Endothelial cell of umbilical vein (primary cell): Measurements from ENCODE around the gene CYBC1. TPM values are rescaled to one million over a fixed set of nuclear protein-coding genes. Genes with fewer than 3 reads are reported as not detected.

Experiments
- BruUV-seq: library from RNA; stranded (reverse); fragments of 400-500 nt; replicated peaks from 2 replicates; lab custom pipeline; 2021; lab: Mats Ljungman, UMichigan
- CTCF ChIA-PET: fragments of 300-600, 350-600 bp; sonication (Branson Sonifier 250); formaldehyde crosslinking; loops from one replicate; lab custom pipeline; 2021; ENCODE audit warnings: antibody characterized with exemption, inconsistent platforms; lab: Charles Lee
- POLR2A ChIA-PET: fragments of 300-600, 350-600 bp; sonication (Branson Sonifier 250); formaldehyde crosslinking; loops from one replicate; lab custom pipeline; 2021; ENCODE audit warnings: antibody characterized with exemption, inconsistent platforms; lab: Charles Lee
- DNase-seq: peaks from one replicate; pipeline ENCODE4 v3.0.0-alpha.2; 2011; ENCODE audit warnings: low read depth, low spot score
- FAIRE-seq: peaks from 2 replicates; lab custom pipeline; 2011; peaks lifted over from hg19 to GRCh38; lab: Jason Lieb, UNC
- H2AFZ ChIP-seq: 2 replicates; pipeline ENCODE4 v1.6.0; 2012; ENCODE audit warnings: low read depth, low read length, control low read depth, inconsistent platforms
- H3K27ac ChIP-seq: 2 replicates; pipeline ENCODE4 v1.5.1; 2011; ENCODE audit warnings: low read depth, mild to moderate bottlenecking, control low read depth, low read length, moderate library complexity; ENCODE audit not compliant: insufficient read depth
- H3K27me3 ChIP-seq, 2 experiments: 2 replicates each; pipeline versions ENCODE4 v1.6.0 to v1.6.1; 2011; ENCODE audit warnings: low read length in 2 of 2, mixed read lengths in 1 of 2; ENCODE audit not compliant: control insufficient read depth in 2 of 2, insufficient read depth in 2 of 2
- H3K36me3 ChIP-seq, 2 experiments: 2 replicates in 1 of 2; 3 replicates in 1 of 2; pipeline ENCODE4 v1.5.1; 2011; ENCODE audit warnings: low read length in 2 of 2, mild to moderate bottlenecking in 1 of 2, moderate library complexity in 1 of 2; ENCODE audit not compliant: control insufficient read depth in 2 of 2, insufficient read depth in 2 of 2; ENCODE audit errors: extremely low read depth in 1 of 2
- H3K4me1 ChIP-seq: 3 replicates; pipeline ENCODE4 v1.5.1; 2011; ENCODE audit warnings: mild to moderate bottlenecking, low read length; ENCODE audit not compliant: control insufficient read depth, insufficient read depth; ENCODE audit errors: extremely low read depth
- H3K4me2 ChIP-seq: 2 replicates; pipeline ENCODE4 v1.6.1; 2011; ENCODE audit warnings: low read length, control low read depth, mixed read lengths; ENCODE audit not compliant: insufficient read depth
- H3K4me3 ChIP-seq, 3 experiments: fragments of 200-600 bp in 1 of 3; sonication (generic), shearing (Covaris generic) in 1 of 3; replicated peaks in 1 of 3; 2 replicates each; pipeline ENCODE4 v1.5.1; 2011 to 2016; ENCODE audit warnings: control low read depth in 3 of 3, low read length in 3 of 3, mild to moderate bottlenecking in 2 of 3, inconsistent platforms in 1 of 3, low read depth in 1 of 3, moderate library complexity in 1 of 3; ENCODE audit not compliant: insufficient read depth in 1 of 3
- H3K79me2 ChIP-seq: 2 replicates; pipeline ENCODE4 v1.6.0; 2012; ENCODE audit warnings: low read length, inconsistent platforms; ENCODE audit not compliant: control insufficient read depth, insufficient read depth
- H3K9ac ChIP-seq: replicated peaks from 2 replicates; pipeline ENCODE3; 2011; ENCODE audit warnings: low read length, control low read depth; ENCODE audit not compliant: insufficient read depth; ENCODE audit errors: extremely low read depth
- H3K9me1 ChIP-seq: replicated peaks from 3 replicates; pipeline ENCODE4 v1.6.0; 2011; ENCODE audit warnings: mild to moderate bottlenecking, low read length; ENCODE audit not compliant: control insufficient read depth, insufficient read depth; ENCODE audit errors: extremely low read depth
- H3K9me3 ChIP-seq: replicated peaks from 2 replicates; pipeline ENCODE4 v1.5.1; 2012; ENCODE audit warnings: low read length, inconsistent platforms; ENCODE audit not compliant: control insufficient read depth, insufficient read depth
- H4K20me1 ChIP-seq: replicated peaks from 2 replicates; pipeline ENCODE3; 2011; ENCODE audit warnings: mild to moderate bottlenecking, low read length; ENCODE audit not compliant: control insufficient read depth, insufficient read depth; ENCODE audit errors: extremely low read depth
- EZH2 ChIP-seq: IDR thresholded peaks from 2 replicates; pipeline ENCODE4 v1.6.1; 2012; ENCODE audit warnings: borderline replicate concordance, low read depth, mild to moderate bottlenecking, moderate library complexity, low read length, inconsistent platforms; ENCODE audit not compliant: severe bottlenecking
- FOS ChIP-seq: IDR thresholded peaks from 2 replicates; pipeline ENCODE4 v1.6.1; 2011; ENCODE audit warnings: mild to moderate bottlenecking, low read length, moderate library complexity, borderline replicate concordance; ENCODE audit not compliant: insufficient read depth
- GATA2 ChIP-seq: IDR thresholded peaks from 2 replicates; pipeline ENCODE4 v1.7.0; 2011; ENCODE audit warnings: low read depth, mild to moderate bottlenecking, moderate library complexity, mixed read lengths, low read length; ENCODE audit not compliant: insufficient read length, insufficient read depth
- JUN ChIP-seq: IDR thresholded peaks from 2 replicates; pipeline ENCODE4 v1.6.1; 2011; ENCODE audit warnings: borderline replicate concordance, low read depth; ENCODE audit not compliant: insufficient read length, insufficient read depth
- MYC ChIP-seq: IDR thresholded peaks from one replicate; pipeline ENCODE4 v1.6.1; 2011; ENCODE audit warnings: mild to moderate bottlenecking, low read depth, low read length
- POLR2A ChIP-seq: IDR thresholded peaks from 2 replicates; pipeline ENCODE4 v1.6.1; 2012; ENCODE audit warnings: low read depth, mild to moderate bottlenecking, control low read depth, low read length
- POLR2AphosphoS5 ChIP-seq: IDR thresholded peaks from 2 replicates; pipeline ENCODE4 v1.6.1; 2012; ENCODE audit warnings: low read depth, mild to moderate bottlenecking, control low read depth, low read length, moderate library complexity; ENCODE audit not compliant: insufficient read depth
- dilution Hi-C: fragments of 300-500 bp; cut with MboI; formaldehyde crosslinking; loops from one replicate; pipeline ENCODE4 v1.15.0; 2019; ENCODE audit warnings: low sequenced_read_pairs; ENCODE audit not compliant: extremely low pct_ligation_motif_present
- intact Hi-C: fragments of 100-400 bp; cut with micrococcal nuclease; formaldehyde crosslinking; loops from one replicate; pipeline ENCODE4 v1.10.0; 2022
- polyA plus RNA-seq, 4 experiments: library from polyadenylated mRNA; depleted of rRNA in 3 of 4; stranded (reverse) in 3 of 4; unstranded in 1 of 4; fragments of >200 nt; gene quantifications; 2 replicates each; pipeline versions ENCODE4 v1.2.1 to v1.2.3, GENCODE V29; 2011 to 2012; ENCODE audit warnings: missing spikeins in 1 of 4
- total RNA-seq: library from RNA; stranded (reverse); gene quantifications from 2 replicates; pipeline ENCODE4 v1.2.3, GENCODE V29; 2021
- TF ChIP-seq, protein P1 (sequence below), 2 donors: IDR thresholded peaks; 1 replicate in 1 of 2; 2 replicates in 1 of 2; pipeline ENCODE4 v1.5.1; 2011; ENCODE audit warnings: low read length in 2 of 2, mild to moderate bottlenecking in 2 of 2, moderate library complexity in 2 of 2, control low read depth in 1 of 2, inconsistent platforms in 1 of 2, low read depth in 1 of 2; ENCODE audit not compliant: insufficient read depth in 1 of 2; ENCODE audit errors: extremely low read depth in 1 of 2
- TF ChIP-seq, protein P2 (sequence below): IDR thresholded peaks from 2 replicates; pipeline ENCODE4 v1.6.1; 2011; ENCODE audit not compliant: insufficient read depth, insufficient read length

Gene CYBC1
- total and polyA plus RNA-seq, 2 donors (not counting 3 experiments of a cell fraction or from before 2014, with no cell fraction given) = 71.8 to 81.5 TPM

DNA sequence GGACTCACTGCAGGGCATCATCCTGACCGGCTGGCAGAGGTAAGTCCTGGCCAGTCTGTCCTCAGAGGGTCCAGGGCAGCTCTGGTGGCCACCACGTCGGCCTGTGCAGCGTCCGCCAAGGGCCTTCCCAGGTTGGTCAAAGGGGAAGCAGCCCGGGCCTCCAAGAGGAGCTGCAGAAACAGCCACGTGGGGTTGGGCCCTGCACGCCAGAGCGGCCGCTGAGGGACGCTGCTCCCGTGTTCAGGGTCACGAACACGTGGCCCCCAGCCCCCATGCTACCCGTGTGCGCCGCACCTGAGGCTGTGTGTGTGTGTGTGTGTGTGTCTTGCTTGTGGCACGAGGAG lies 13.3 kb downstream of the CYBC1 start:
- no peak for FAIRE-seq
- Histone ChIP-seq H3K27me3 (no peaks in the 10 kb centered on the region), H3K9ac (no peak overlapping the region), H3K4me2 (no peak overlapping the region), H3K9me1 (no peaks in the 10 kb centered on the region), H3K79me2 (no peaks in the 10 kb centered on the region), H3K27ac (no peak overlapping the region), H3K4me3 (no peak overlapping the region), H3K4me1 (no peaks in the 10 kb centered on the region), H3K36me3 (peaks cover 0 to 4% of the 10 kb centered on the region in 2 experiments), H3K9me3 (no peaks in the 10 kb centered on the region), H4K20me1 (no peaks in the 10 kb centered on the region), H2AFZ (no peak overlapping the region)
- TF ChIP-seq POLR2AphosphoS5 (no peak), JUN (no peak), GATA2 (no peak), FOS (no peak), EZH2 (no peak), POLR2A (no peak), MYC (no peak)
- TF ChIP-seq, protein P1, sequence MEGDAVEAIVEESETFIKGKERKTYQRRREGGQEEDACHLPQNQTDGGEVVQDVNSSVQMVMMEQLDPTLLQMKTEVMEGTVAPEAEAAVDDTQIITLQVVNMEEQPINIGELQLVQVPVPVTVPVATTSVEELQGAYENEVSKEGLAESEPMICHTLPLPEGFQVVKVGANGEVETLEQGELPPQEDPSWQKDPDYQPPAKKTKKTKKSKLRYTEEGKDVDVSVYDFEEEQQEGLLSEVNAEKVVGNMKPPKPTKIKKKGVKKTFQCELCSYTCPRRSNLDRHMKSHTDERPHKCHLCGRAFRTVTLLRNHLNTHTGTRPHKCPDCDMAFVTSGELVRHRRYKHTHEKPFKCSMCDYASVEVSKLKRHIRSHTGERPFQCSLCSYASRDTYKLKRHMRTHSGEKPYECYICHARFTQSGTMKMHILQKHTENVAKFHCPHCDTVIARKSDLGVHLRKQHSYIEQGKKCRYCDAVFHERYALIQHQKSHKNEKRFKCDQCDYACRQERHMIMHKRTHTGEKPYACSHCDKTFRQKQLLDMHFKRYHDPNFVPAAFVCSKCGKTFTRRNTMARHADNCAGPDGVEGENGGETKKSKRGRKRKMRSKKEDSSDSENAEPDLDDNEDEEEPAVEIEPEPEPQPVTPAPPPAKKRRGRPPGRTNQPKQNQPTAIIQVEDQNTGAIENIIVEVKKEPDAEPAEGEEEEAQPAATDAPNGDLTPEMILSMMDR (IDR thresholded peaks at IDR 0.05; ENCODE audit: extremely low read depth in 1 of 2, insufficient read depth in 1 of 2, low read depth in 1 of 2, low read length in 2 of 2) = no peak
- TF ChIP-seq, protein P2, sequence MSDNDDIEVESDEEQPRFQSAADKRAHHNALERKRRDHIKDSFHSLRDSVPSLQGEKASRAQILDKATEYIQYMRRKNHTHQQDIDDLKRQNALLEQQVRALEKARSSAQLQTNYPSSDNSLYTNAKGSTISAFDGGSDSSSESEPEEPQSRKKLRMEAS = no peak
- intact Hi-C loops = no loop called here
- BruUV-seq = no TSS peak
- ChIA-PET CTCF (no interaction called here), POLR2A (no interaction called here)
- dilution Hi-C loops = no loop called here
- DNase-seq = no peak
